ENCODE results near the gene AFAP1L2. TPM values are rescaled to one million over a fixed set of nuclear protein-coding genes. Genes with fewer than 3 reads are reported as not detected.
A peak's percentile ranks its signal among the peaks of the same experiment; 100 is the strongest.

AFAP1L2 gene, protein sequence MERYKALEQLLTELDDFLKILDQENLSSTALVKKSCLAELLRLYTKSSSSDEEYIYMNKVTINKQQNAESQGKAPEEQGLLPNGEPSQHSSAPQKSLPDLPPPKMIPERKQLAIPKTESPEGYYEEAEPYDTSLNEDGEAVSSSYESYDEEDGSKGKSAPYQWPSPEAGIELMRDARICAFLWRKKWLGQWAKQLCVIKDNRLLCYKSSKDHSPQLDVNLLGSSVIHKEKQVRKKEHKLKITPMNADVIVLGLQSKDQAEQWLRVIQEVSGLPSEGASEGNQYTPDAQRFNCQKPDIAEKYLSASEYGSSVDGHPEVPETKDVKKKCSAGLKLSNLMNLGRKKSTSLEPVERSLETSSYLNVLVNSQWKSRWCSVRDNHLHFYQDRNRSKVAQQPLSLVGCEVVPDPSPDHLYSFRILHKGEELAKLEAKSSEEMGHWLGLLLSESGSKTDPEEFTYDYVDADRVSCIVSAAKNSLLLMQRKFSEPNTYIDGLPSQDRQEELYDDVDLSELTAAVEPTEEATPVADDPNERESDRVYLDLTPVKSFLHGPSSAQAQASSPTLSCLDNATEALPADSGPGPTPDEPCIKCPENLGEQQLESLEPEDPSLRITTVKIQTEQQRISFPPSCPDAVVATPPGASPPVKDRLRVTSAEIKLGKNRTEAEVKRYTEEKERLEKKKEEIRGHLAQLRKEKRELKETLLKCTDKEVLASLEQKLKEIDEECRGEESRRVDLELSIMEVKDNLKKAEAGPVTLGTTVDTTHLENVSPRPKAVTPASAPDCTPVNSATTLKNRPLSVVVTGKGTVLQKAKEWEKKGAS
- total RNA-seq, result 4.5 TPM
- long read RNA-seq, partial matches to known transcripts, result 1 of 9 reads
- long read RNA-seq, other reads (novel, unspliced or antisense), result 6 of 9 reads

DNA sequence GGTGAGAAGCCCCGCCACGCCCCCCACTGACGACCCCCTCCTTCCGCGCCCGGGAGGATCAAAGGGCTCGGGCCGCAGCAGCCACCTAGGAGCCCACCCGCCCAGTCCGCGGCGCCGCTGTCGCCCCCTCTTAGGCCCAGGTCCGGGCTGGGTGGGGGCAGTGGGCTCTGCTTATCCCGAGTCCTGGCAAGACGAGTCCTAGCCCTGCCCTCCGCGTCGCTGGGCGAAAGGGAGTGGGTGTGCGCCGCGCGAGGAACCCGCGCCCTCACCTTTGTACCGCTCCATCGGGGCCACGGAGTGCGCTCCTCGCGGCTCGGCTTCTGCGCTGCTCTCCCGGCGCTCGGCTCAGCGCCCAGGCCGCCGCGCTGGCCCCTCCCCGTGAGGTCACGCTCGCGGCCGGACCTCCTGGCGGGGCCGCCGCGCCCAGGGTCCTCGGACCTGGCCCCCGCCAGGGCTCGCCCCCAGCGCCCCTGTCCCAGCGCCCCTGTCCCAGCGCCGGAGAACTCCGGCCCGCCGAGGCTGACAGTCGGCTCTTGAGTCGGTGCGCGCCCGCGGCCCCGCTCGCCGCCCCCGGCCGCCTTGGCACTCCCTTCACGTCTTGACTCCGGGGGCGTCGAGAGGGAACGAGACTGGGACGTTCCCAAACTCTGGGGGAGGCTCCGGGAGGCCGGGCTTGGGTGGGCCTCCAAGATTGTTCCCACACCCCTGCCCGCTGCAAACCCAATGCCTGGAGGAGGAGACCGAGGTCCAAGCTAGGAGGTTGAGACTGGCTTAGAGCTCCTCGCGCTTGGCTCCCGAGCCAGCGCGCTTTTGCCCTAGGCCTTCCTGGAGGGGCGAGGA is at the start of gene AFAP1L2:
TSS of gene AFAP1L2 (minus strand) at position 332 of the 840 bp plus-strand sequence. CDS start at position 285, 47 bp downstream.
- peak; percentile 73 for DNase-seq

DNA sequence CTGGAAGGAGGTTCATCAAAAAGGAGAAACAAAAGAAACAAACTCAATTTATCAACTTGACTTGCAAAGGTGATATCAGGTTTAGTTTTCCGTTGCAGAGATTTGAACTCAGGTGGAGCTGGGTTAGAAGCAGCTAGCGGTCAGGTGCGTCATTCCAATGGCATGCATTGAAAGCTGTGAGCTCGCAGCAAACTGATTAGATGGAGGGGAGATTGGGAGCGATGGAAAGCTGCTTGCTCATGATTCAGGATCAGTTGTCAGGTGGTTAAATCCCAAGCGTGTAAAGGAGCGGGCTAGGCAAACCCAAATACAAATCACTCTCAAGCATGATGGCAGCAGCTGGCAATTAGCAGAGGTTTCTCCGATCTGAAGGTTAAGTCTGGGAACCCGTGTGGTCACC is 49.3 kb upstream of the AFAP1L2 start:
- DNase-seq (no peak), ATAC-seq (no peak)
- intact Hi-C loops (cut with micrococcal nuclease), result no loop called here

More for the DNA sequence above, at the start of gene AFAP1L2:
- intact Hi-C loops (cut with micrococcal nuclease), result no loop called here
- ATAC-seq, result peak; percentile 87

DNA sequence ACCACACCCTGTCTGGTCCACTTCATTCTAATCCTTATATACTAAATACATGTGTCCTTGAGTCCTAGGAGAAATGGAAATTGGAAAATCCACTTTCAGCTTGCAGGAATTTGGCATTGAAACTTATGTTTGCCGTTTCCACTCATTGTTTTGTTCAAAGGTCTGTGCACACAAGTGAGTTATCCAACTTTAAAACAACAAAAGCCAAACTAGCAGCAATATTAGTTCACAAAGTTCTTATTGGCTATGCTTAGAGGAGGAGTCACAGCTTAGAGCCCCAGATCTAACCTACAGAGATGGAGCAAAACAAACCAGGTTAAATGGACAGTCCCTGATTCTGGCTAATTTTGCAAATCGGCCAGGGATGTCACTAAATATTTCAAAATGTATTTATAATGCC is 44.6 kb upstream of the AFAP1L2 start:
- intact Hi-C loops (cut with micrococcal nuclease), result no loop called here
- no peak for ATAC-seq
- no peak for DNase-seq

GRCh38 chr10:114445332-114445731 is 41.0 kb upstream of the AFAP1L2 start:
- intact Hi-C loops (cut with micrococcal nuclease), result no loop called here
- no peak for ATAC-seq
- DNase-seq, result no peak

DNA sequence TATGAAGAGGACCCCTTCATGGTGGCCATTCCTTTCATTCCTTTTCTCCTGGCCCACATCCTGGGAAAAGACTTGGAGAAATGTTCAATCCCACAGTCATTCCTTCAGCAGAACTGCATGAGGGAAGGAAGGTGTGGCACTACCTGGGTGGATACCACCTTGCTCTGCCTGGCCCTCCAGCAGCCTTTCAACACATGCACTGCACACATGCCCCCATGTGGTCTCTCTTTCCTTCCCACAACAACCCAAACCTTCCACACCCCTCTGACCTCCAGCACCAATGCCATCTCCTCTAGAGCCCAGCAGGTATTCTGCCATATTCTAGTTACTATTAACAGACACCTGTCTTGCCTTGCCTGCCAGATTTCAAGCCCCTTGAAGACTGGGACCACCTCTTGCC is 40.5 kb upstream of the AFAP1L2 start:
- no peak for DNase-seq
- intact Hi-C loops (cut with micrococcal nuclease), result no loop called here
- peak; percentile 17 for ATAC-seq

DNA sequence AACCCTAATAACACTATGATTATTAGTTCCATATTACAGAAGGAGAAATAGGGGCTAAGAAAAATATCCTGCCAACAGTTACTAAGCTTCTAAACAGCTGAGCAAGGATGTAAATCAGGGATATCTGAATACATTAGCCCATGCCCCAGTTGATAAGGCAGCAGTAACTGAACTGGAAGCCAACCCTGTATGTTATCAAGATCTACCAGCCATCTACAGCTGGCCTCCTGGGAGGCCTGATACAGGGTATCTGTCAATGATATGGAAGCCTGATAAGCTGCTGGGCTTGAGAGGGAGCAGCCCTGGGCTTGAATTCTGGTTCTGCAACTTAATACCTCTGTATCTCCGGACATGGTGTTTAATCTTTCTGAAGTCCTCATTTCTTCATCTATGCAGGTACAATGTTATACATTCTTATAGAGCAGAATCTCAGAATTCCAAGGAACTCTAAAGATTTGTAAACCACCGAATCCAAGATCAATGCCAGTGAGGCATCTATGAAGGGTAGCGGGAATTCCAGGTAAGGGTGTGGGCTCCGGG is 37.9 kb upstream of the AFAP1L2 start:
- intact Hi-C loops (cut with micrococcal nuclease), result no loop called here
- no peak for ATAC-seq
- DNase-seq, result no peak

DNA sequence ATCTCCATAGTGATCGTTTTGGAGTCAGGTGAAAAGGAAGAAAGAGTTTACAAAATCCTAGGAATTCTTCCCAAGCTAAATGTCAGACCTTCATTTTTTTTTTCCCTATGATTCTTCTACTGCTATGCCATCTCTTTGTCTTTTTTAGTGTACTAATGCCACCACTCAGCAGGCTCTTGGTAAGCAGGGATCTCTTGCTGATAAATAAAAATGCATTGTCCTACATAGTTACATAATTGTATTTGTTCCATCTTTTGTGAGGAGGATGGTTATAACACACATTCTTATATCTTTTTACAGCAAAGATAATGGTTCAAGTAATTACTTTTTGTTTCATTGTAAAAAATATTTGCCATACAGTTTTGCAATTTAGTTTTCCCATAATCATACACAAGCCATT is 36.8 kb upstream of the AFAP1L2 start:
- ATAC-seq, result no peak
- intact Hi-C loops (cut with micrococcal nuclease), result no loop called here
- DNase-seq, result no peak

- no peak for ATAC-seq
- no peak for DNase-seq
- intact Hi-C loops (cut with micrococcal nuclease), result loop anchor here (10.0 kb wide), 1 partner anchor 133 kb away; no protein-coding TSS in a partner anchor
Measured at GRCh38 chr10:114437473-114438292, 33.4 kb upstream of the AFAP1L2 start.

GRCh38 chr10:114436941-114437340 is 32.6 kb upstream of the AFAP1L2 start:
- DNase-seq (no peak), ATAC-seq (no peak)
- intact Hi-C loops (cut with micrococcal nuclease), result loop anchor here (10.0 kb wide), 1 partner anchor 132 kb away; no protein-coding TSS in a partner anchor

DNA sequence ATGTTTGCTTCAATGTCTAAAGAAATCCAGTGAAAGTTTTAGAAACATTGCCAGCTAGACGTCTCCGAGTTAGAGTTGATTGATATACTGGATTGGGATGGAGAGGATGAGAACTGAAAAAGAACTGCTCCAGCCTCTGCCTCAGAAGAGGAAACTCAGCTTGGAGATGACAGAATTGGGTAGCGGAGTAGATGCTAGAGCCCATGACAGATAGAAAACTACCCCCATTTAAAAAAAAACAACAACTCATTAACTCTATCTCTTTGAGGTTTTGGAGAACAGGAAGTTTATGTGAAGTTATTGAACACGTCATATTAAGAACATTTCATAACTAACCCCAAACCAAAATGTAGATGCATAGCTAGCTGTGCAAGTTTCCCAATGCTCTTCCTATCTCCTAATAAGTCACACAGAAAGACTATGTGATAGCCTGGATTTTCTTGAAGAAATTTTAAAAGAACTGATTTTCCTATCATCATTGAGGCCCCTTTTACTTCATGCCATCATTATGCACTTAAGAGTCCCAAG is 28.3 kb upstream of the AFAP1L2 start:
- intact Hi-C loops (cut with micrococcal nuclease), result loop anchor here (10.0 kb wide), 1 partner anchor 128 kb away; no protein-coding TSS in a partner anchor
- ATAC-seq (no peak), DNase-seq (no peak)

- no peak for ATAC-seq
- intact Hi-C loops (cut with micrococcal nuclease), result loop anchor here (10.0 kb wide), 1 partner anchor 127 kb away; no protein-coding TSS in a partner anchor
- no peak for DNase-seq
Measured at GRCh38 chr10:114431414-114432135, 27.3 kb upstream of the AFAP1L2 start.

- DNase-seq, result no peak
- intact Hi-C loops (cut with micrococcal nuclease), result loop anchor here (10.0 kb wide), 1 partner anchor 126 kb away; no protein-coding TSS in a partner anchor
- peak; percentile 6 for ATAC-seq
Measured at GRCh38 chr10:114430688-114431413, 26.5 kb upstream of the AFAP1L2 start.

DNA sequence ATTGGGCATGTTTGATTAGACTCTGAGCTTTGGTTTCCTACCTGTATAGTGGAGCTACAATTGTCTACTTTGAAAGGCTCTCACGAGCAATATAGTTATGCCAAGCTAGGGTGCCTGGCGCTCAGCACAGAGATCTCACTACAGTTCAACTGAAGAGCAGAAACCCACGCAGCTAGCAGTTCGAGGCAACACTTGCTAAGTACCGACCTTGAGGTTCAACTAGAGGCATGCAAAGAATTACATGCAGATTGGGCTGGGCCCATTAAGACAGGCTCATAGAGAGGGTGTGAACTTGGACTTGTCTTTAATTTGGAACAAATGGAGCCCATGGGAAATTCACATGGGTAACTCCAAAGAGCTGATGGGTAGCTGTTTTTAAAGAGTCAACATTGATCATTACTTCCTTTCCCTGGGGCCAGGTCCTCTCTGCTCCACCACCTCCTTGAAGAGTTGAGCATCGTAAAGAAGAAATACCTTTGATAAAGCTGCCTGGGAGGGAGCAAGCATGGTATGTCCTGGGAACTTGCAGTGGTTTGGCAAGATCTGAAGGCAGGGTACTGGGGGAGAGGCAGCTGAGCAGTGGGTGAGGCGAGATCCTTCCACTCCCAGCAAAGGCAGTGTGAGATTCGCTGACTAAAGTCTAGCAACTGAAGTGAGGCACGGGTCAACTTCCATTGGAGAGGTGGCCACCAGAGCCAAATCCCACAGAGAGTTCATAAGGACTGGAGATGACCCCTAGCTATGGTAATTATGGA is 25.5 kb upstream of the AFAP1L2 start:
- intact Hi-C loops (cut with micrococcal nuclease), result loop anchor here (10.0 kb wide), 1 partner anchor 125 kb away; no protein-coding TSS in a partner anchor
- DNase-seq (no peak), ATAC-seq (peak; percentile 6)

- DNase-seq, result no peak
- intact Hi-C loops (cut with micrococcal nuclease), result no loop called here
- peak; percentile 40 for ATAC-seq
Measured at GRCh38 chr10:114427124-114427852, 23.0 kb upstream of the AFAP1L2 start.

DNA sequence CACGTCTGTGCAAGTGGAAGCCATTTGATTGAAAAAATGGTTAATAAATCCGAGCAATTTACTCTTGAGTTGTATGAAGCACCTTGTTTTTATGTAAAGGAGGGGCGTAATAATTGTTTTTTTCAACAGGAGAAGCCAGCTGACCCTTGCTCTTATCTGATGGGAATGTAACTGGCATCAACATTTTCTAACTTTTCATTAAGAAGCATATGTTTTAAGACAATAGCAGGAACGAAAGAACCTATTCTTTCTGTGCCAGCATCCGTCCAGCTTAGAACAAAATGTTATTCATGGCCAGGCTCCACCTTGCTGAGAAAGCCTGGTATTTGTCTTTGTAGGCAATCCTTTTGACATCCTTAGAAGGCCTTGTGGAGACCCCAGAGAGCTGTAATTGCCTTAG is 22.2 kb upstream of the AFAP1L2 start:
- DNase-seq (no peak), ATAC-seq (no peak)
- intact Hi-C loops (cut with micrococcal nuclease), result no loop called here
